Activated CD4-positive, CD25-positive, alpha-beta regulatory T cell treated with anti-CD3 and anti-CD28 coated beads, Interleukin-2, amount 50 U/mL, for 72 hours (primary cell): ENCODE data around the gene EFHC1.
"Not testable (repeated sequence)": the region's sequence is repeated elsewhere in the genome, so short reads cannot be mapped to it uniquely, and the experiment has no call there.

Experiments
- DNase-seq: peaks from one replicate; pipeline ENCODE4 v3.0.0; 2021

The EFHC1 gene

GRCh38 chr6:52454556-52454955 lies 34.4 kb downstream of the EFHC1 start:
- DNase-seq: no peak

GRCh38 chr6:52457096-52457495 lies 37.0 kb downstream of the EFHC1 start:
- no peak for DNase-seq

DNA sequence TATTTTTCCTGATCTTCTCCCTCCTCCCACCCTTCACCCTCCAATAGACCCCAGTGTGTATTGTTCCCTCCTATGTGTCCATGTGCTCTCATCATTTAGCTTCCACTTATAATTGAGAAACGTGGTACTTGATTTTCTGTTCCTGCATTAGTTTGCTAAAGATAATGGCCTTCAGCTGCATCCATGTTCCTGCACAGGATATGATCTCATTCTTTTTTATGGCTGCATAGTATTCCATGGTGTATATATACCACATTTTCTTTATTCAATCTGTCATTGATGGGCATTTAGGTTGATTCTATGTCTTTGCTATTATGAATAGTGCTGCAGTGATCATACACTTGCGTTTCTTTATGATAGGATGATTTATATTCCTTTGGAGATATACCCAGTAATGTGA lies 41.1 kb downstream of the EFHC1 start:
- not testable (repeated sequence) for DNase-seq

- DNase-seq: no peak
Observed at GRCh38 chr6:52474173-52474572, 54.0 kb downstream of the EFHC1 start.

- no peak for DNase-seq
Observed at GRCh38 chr6:52475307-52475706, 55.2 kb downstream of the EFHC1 start.

DNA sequence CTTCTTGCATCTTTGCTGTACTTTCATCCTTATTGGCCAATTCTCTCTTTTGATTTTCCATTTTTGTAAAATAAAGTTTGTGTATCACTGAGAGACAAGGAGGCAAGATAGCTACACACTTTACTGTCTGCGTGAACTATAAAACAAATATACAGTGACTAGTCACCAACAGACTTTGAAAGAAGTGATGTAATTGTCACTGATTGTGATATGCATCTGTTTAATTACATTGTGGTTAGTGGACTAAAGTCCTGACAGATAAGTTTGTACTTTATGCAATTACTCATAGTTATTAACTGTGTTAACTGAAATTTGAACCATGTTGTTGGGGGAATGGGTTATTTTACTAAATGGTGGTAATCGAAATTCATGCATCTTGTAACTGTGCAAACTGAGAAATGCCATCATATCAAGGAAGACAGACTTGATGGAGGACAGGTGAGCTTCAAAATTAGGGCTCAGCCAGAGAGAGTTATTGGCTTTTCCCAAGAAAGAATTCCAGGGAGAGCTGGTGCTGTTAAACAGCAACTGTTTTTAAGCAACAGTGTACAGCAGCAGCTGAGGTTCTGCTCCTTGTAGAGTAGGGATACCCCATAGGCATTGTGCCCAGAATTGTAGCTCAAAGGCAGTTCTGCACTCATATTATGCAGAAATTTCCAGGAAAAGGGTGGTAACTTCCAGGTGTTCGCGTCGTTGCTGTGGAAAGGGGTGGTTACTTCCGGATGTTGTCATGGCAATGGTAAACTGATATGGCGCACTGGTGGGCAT lies 62.9 kb downstream of the EFHC1 start:
- no peak for DNase-seq

DNA sequence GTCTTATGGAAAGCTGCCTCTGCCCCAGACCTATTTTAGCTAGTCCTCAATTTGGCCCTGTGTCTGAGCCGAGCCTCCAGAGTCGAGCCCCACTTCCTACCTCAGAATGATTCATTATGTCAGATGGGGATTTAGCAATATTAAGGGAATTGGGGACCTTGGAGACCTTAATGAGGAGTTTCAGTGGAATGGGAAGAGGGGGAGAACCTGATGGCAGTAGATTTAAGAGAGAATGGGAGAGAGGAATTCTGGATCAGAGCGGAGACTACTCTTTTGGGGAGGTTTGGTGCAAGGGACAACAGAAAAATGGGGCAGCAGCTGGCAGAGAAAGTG lies 63.5 kb downstream of the EFHC1 start:
- DNase-seq: no peak

- DNase-seq: no peak
Observed at GRCh38 chr6:52489881-52490280, 69.7 kb downstream of the EFHC1 start.

DNA sequence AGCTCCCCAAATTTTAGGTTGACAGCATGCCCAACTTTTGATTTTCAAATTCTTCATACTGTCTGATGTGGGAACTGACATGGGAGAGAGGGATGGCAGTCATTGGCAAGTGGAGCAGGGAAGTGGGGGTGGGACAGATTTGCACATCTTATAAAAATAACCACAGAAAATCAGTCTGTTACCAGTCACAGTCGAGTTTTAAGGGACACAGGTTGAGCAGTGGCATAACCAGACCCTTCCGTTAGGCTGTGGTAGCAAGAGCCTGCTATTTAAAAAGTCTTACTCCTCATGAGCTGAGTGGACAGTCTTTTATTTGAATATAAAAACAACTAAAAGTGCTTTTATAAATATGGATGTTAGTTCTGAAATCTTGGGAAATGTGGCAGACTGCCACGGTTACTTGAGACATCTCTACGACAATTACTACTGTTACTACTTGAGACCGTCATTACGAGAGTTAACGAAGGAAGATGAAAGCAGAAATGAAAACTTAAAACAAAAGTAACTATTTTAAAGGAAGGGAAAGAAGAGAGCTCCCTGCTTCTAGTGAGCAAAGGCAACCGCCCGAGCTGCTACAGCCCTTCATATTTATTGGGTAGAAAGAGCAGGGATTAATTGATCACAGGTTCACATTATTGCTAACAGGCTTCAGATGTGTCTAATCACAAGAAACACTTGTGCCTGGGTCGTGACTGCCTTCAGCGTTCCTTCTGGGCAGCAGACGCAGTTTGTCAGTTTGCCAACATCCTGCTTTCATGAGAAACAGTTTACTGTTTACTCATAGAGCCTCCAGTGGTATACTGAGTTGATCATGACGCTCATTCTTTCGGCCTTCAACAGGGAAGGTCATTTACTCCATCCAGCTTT lies 71.3 kb downstream of the EFHC1 start:
- DNase-seq: no peak

DNA sequence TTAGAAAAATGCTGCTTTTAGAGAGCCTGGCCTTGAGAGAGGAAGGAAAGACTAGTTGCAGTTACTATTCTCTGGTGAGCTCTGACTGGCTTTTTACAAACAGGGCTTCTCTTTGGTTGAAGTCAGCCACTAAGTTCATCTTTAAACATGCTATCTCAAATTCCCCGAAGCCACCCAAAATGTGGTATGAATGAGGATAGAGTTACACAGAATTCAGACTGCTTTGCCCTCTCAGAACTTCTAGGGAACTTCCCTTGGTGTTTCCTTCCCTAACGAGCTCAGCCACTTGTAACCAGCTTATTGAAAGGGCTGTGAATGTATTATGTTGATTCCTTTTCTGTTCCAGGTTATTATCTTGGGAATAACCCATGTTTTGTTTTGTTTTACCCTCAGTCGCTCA lies 73.5 kb downstream of the EFHC1 start:
- no peak for DNase-seq

GRCh38 chr6:52494298-52495072 lies 74.3 kb downstream of the EFHC1 start:
- no peak for DNase-seq

DNA sequence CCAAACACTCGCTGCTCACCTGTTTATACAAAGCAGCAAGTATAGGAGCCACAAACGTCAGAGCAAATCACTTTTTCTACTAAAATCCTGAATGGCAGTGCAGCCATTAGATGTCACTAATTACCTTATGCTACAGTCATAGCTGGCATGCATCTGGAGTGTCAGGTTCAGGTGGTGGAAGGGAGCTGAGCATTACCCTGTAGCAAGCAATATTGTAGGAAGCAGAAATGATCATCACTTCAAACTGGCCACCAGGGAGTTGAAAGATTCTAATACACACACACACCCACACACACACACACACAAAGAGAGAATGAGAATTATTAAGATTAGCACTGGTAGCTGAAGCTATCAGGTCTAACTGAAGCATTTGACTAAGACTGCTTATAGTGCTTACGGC lies 75.8 kb downstream of the EFHC1 start:
- no peak for DNase-seq

- DNase-seq: no peak
Observed at GRCh38 chr6:52496631-52497030, 76.5 kb downstream of the EFHC1 start.

GRCh38 chr6:52497652-52498408 lies 77.7 kb downstream of the EFHC1 start:
- DNase-seq: no peak

GRCh38 chr6:52498538-52499017 lies 78.4 kb downstream of the EFHC1 start:
- DNase-seq: no peak

DNA sequence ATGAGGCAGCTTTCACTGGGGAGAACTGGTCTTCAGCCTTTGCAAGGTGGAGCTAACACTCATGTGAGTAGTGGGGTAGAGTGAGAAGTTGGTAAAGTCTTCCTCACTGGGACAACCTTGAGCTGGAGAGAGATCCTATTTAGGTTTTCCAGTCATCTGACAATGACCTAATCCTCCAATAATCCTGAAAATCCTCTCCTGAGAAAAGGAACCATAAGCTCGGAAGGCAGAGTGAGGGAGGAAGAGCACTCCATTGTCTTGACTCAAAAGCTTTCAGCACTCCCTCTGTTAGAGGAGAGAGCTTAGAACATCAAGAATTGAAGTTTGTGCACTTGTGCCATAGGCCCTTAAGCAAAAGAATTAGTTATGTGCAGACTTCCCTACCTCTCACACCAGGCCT lies 78.9 kb downstream of the EFHC1 start:
- DNase-seq: no peak

GRCh38 chr6:52499681-52500236 lies 79.6 kb downstream of the EFHC1 start:
- no peak for DNase-seq

GRCh38 chr6:52500238-52501129 lies 80.3 kb downstream of the EFHC1 start:
- no peak for DNase-seq

GRCh38 chr6:52502306-52503029 lies 82.3 kb downstream of the EFHC1 start:
- DNase-seq: no peak

DNA sequence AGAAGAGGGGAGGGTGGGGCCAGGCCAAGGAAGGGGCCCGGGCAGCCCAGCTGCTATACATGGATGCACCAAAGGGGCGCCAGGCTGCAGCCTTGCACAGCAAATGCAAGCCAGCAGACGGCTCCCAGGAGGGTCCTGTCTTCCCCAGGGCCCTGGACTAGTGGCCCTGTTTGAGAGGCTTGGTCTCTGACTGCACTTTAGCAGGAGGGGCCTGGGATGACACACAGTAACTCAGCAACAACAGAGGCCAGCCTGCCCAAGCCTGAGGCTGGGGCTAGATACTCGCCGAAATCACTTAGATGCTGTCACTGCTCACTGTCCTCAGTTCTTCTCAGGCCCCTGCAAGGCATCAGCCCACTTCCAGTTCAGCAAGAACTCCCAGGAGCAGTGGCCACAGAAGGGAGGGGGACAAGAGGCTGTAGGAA lies 83.2 kb downstream of the EFHC1 start:
- no peak for DNase-seq
